ENCODE measurements around the gene ERP44.

Gene ERP44

DNA sequence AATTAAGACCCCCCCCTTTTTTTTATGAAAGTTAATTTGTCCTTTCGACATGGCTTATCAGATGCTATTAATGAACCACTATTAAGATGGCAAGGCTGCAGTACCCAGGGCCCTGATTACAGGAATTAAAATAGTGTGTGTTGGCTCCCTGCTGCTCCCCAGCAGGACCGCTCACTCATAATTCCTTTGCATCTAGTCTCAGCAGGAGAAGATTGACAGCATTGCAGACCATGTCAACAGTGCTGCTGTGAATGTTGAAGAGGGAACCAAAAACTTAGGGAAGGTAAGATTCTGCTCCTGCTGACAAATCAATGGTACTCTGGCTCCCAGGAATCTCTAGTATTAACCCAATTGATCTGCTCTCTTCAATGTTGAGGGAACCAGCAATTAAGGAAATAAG is 131.3 kb downstream of the ERP44 start:
- Histone ChIP-seq H3K4me3 (ENCODE audit: insufficient read depth, low read length, poor library complexity, severe bottlenecking) (no peak overlapping the region), H3K9me2 (replicated peaks; ENCODE audit: insufficient read depth, low read length) (no peaks in the 10 kb centered on the region), H3K36me3 (ENCODE audit: low read length) (no peaks in the 10 kb centered on the region), H3K4me2 (ENCODE audit: low read depth, low read length, poor library complexity, severe bottlenecking) (no peak overlapping the region), H3K9ac (ENCODE audit: low read length) (no peak overlapping the region), H3K79me2 (ENCODE audit: insufficient read depth, low read length) (no peaks in the 10 kb centered on the region), H2AFZ (ENCODE audit: low read depth, low read length, severe bottlenecking) (no peak overlapping the region), H4K20me1 (ENCODE audit: low read depth, low read length) (no peaks in the 10 kb centered on the region), H3K27ac (ENCODE audit: low read depth, low read length) (no peak overlapping the region), H3F3A (ENCODE audit: insufficient read depth) (no peaks in the 10 kb centered on the region), H3K27me3 (ENCODE audit: low read length) (no peaks in the 10 kb centered on the region), H3K9me3 (ENCODE audit: insufficient read depth, low read length) (no peaks in the 10 kb centered on the region)
- TF ChIP-seq EZH2phosphoT487 (conservative IDR thresholded peaks at IDR 0.05; ENCODE audit: low read length), result no peak
- TF ChIP-seq, protein P1, sequence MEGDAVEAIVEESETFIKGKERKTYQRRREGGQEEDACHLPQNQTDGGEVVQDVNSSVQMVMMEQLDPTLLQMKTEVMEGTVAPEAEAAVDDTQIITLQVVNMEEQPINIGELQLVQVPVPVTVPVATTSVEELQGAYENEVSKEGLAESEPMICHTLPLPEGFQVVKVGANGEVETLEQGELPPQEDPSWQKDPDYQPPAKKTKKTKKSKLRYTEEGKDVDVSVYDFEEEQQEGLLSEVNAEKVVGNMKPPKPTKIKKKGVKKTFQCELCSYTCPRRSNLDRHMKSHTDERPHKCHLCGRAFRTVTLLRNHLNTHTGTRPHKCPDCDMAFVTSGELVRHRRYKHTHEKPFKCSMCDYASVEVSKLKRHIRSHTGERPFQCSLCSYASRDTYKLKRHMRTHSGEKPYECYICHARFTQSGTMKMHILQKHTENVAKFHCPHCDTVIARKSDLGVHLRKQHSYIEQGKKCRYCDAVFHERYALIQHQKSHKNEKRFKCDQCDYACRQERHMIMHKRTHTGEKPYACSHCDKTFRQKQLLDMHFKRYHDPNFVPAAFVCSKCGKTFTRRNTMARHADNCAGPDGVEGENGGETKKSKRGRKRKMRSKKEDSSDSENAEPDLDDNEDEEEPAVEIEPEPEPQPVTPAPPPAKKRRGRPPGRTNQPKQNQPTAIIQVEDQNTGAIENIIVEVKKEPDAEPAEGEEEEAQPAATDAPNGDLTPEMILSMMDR (IDR thresholded peaks at IDR 0.05; ENCODE audit: insufficient read depth, low read length, poor library complexity, severe bottlenecking), result no peak

DNA sequence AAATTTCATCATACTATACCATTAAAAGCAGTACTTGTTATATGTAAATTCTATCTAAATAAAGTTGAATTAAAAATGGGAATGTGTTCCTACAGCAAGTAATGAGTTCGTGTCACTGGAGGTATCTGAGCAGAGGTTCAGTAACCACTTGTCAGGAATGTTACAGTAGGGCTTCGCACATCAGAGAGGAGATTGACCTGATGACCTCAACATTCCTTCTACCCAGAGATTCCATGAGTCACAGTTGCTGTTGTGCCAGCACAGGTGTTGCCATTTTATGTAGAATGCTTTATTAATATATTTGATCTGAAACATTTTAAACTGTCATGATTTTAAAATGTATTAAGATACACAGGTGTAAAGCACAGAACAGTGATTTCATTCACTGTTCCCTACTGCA is 132.1 kb downstream of the ERP44 start:
- H3K27ac ChIP-seq (ENCODE audit: low read depth, low read length), result no peak overlapping the region
- H3K4me3 ChIP-seq (ENCODE audit: insufficient read depth, low read length, poor library complexity, severe bottlenecking), result no peak overlapping the region
- TF ChIP-seq, protein P1 (IDR thresholded peaks at IDR 0.05; ENCODE audit: insufficient read depth, low read length, poor library complexity, severe bottlenecking), result no peak
- no peak for TF ChIP-seq EZH2phosphoT487 (conservative IDR thresholded peaks at IDR 0.05; ENCODE audit: low read length)
- no peaks in the 10 kb centered on the region for H3K9me2 ChIP-seq (replicated peaks; ENCODE audit: insufficient read depth, low read length)
- no peaks in the 10 kb centered on the region for H3K27me3 ChIP-seq (ENCODE audit: low read length)
- H3K9ac ChIP-seq (ENCODE audit: low read length), result no peak overlapping the region
- H4K20me1 ChIP-seq (ENCODE audit: low read depth, low read length), result no peaks in the 10 kb centered on the region
- no peaks in the 10 kb centered on the region for H3F3A ChIP-seq (ENCODE audit: insufficient read depth)
- H2AFZ ChIP-seq (ENCODE audit: low read depth, low read length, severe bottlenecking), result no peak overlapping the region
- 0 out of 2 replicates have a peak, but pooled peaks cover 4% of the 10 kb centered on the region for H3K36me3 ChIP-seq (ENCODE audit: low read length)
- no peaks in the 10 kb centered on the region for H3K79me2 ChIP-seq (ENCODE audit: insufficient read depth, low read length)
- H3K9me3 ChIP-seq (ENCODE audit: insufficient read depth, low read length), result no peaks in the 10 kb centered on the region
- H3K4me2 ChIP-seq (ENCODE audit: low read depth, low read length, poor library complexity, severe bottlenecking), result no peak overlapping the region

DNA sequence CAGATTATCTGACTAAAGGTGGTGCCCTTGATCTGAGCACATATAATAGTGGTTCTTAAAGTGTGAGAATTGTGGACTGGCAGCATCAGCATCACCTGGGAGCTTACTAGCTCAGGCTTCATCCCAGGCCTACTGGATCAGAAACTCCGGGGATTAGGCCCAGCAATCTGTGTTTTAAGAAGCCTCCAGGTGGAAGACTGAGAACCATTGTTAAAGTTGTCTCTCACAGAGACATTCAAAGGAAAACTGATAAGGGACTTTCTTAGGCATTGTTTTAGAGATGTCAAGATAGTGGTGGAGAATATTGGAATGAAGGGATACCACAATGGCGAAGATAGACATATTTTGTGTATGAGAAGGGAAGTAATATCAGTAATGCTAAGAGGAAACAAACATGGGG is 132.8 kb downstream of the ERP44 start:
- no peak overlapping the region for H3K4me2 ChIP-seq (ENCODE audit: low read depth, low read length, poor library complexity, severe bottlenecking)
- no peaks in the 10 kb centered on the region for H3K9me3 ChIP-seq (ENCODE audit: insufficient read depth, low read length)
- no peak overlapping the region for H3K27ac ChIP-seq (ENCODE audit: low read depth, low read length)
- H3K79me2 ChIP-seq (ENCODE audit: insufficient read depth, low read length), result no peaks in the 10 kb centered on the region
- H3F3A ChIP-seq (ENCODE audit: insufficient read depth), result no peaks in the 10 kb centered on the region
- H2AFZ ChIP-seq (ENCODE audit: low read depth, low read length, severe bottlenecking), result no peak overlapping the region
- no peaks in the 10 kb centered on the region for H3K27me3 ChIP-seq (ENCODE audit: low read length)
- TF ChIP-seq, protein P1 (IDR thresholded peaks at IDR 0.05; ENCODE audit: insufficient read depth, low read length, poor library complexity, severe bottlenecking), result no peak
- no peak for TF ChIP-seq EZH2phosphoT487 (conservative IDR thresholded peaks at IDR 0.05; ENCODE audit: low read length)
- 0 out of 2 replicates have a peak, but pooled peaks cover 4% of the 10 kb centered on the region for H3K36me3 ChIP-seq (ENCODE audit: low read length)
- no peaks in the 10 kb centered on the region for H3K9me2 ChIP-seq (replicated peaks; ENCODE audit: insufficient read depth, low read length)
- no peak overlapping the region for H3K4me3 ChIP-seq (ENCODE audit: insufficient read depth, low read length, poor library complexity, severe bottlenecking)
- no peak overlapping the region for H3K9ac ChIP-seq (ENCODE audit: low read length)
- H4K20me1 ChIP-seq (ENCODE audit: low read depth, low read length), result no peaks in the 10 kb centered on the region
